ENCODE data around the gene IGSF21.

The IGSF21 gene

DNA sequence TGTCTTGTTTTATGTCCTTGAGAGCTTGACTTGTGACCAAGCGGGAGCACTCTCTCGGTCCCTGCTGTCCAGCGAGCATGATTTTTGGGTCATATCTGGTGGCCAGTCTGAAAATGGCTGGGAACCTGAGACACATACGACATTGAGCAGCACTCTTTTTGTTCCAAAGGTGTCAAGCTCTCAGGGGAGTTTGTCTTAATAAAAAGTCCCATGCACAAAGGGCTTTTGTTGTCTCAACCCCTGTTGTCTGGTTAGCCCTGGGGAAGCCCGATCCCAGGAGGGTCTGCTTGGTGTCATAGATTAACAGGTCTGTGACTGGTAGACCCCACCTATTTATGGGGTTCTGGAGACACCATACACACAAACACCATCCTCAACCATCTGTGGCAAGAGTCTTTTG is 315.4 kb downstream of the IGSF21 start:
- DNase-seq (ENCODE audit: low read depth): no peak

DNA sequence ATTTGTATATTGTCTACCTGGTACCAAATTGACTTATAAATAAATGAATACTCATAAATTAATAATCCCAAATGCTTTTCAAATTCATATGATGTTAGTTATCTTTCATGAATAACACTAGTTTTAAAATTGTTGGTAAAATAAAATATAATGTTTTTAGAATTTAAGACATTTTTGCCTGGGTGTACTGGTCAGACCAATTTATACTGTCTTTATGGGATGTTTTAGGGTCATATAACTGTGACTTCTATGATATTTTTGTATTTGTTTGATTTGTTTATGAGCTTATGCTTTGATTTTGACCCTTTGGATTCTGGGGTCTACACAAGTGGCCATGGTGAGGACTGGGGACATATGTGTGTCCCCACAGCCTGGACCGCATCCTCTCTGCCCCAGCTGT is 319.0 kb downstream of the IGSF21 start:
- DNase-seq (ENCODE audit: low read depth): no peak
